GM12878 (cell line): Measurements from ENCODE around the gene PIP4K2A. TPM values are rescaled to one million over a fixed set of nuclear protein-coding genes. Genes with fewer than 3 reads are reported as not detected.

ENCODE experiments used
- ATAC-seq: fragments of 200-7000 bp; cut with Tn5 transposase; 3 replicates; pipeline ENCODE4 v1.9.1; 2020; ENCODE audit warnings: mild to moderate bottlenecking, moderate library complexity
- BruUV-seq: library from RNA; stranded (reverse); fragments of 400-500 nt; replicated peaks from 2 replicates; lab custom pipeline; 2021; lab: Mats Ljungman, UMichigan
- CTCF ChIA-PET: fragments of 300-600 bp; sonication (Branson Sonifier 250); formaldehyde crosslinking; extraction: SDS; loops from one replicate; lab custom pipeline; 2021; ENCODE audit warnings: inconsistent platforms; lab: Yijun Ruan, JAX
- POLR2A ChIA-PET: fragments of 350-600 bp; formaldehyde crosslinking; extraction: SDS; loops from one replicate; lab custom pipeline; 2021; ENCODE audit warnings: inconsistent platforms; lab: Charles Lee
- RAD21 ChIA-PET: fragments of 300-600 bp; sonication (Branson Sonifier 250); formaldehyde crosslinking; loops from one replicate; lab custom pipeline; 2023; ENCODE audit warnings: antibody characterized with exemption; ENCODE audit not compliant: unreplicated experiment; lab: Charles Lee
- SMC1A ChIA-PET: fragments of 300-600 bp; sonication (Branson Sonifier 250); formaldehyde crosslinking; loops from one replicate; lab custom pipeline; 2023; ENCODE audit not compliant: unreplicated experiment, uncharacterized antibody; lab: Charles Lee
- DNase-seq: peaks from one replicate; pipeline ENCODE4 v3.0.0-alpha.2; 2011; ENCODE audit warnings: low read depth, low spot score
- FAIRE-seq: peaks from 3 replicates; lab custom pipeline; 2011; peaks lifted over from hg19 to GRCh38; lab: Jason Lieb, UNC
- H2AFZ ChIP-seq: 2 replicates; pipeline ENCODE4 v1.6.0; 2011; ENCODE audit warnings: low read depth, low read length, control low read depth; ENCODE audit not compliant: control insufficient read depth
- H3K27ac ChIP-seq: 2 replicates; pipeline ENCODE4 v1.5.1; 2011; ENCODE audit warnings: control low read depth; ENCODE audit not compliant: control insufficient read depth, insufficient read depth
- H3K27me3 ChIP-seq, 2 experiments: replicated peaks in 1 of 2; 2 replicates each; pipeline versions ENCODE4 v1.6.0 to v1.6.1; 2011; ENCODE audit warnings: low read length in 1 of 2; ENCODE audit not compliant: control insufficient read depth in 2 of 2, insufficient read depth in 2 of 2
- H3K36me3 ChIP-seq, 2 experiments: 2 replicates each; pipeline ENCODE4 v1.5.1; 2011; ENCODE audit warnings: low read length in 1 of 2; ENCODE audit not compliant: control insufficient read depth in 2 of 2, insufficient read depth in 2 of 2
- H3K4me1 ChIP-seq: 2 replicates; pipeline ENCODE4 v1.6.1; 2011; ENCODE audit warnings: mild to moderate bottlenecking, low read length, moderate library complexity, mixed read lengths; ENCODE audit not compliant: control insufficient read depth, insufficient read depth
- H3K4me2 ChIP-seq: 2 replicates; pipeline ENCODE4 v1.6.0; 2011; ENCODE audit warnings: control low read depth; ENCODE audit not compliant: control insufficient read depth, insufficient read depth
- H3K4me3 ChIP-seq: fragments of 200-600 bp; sonication (generic); 2 replicates; pipeline ENCODE4 v1.5.1; 2016
- H3K79me2 ChIP-seq: 2 replicates; pipeline ENCODE4 v1.6.0; 2011; ENCODE audit warnings: low read length; ENCODE audit not compliant: control insufficient read depth, insufficient read depth
- H3K9ac ChIP-seq: 2 replicates; pipeline ENCODE4 v1.8.0; 2011; ENCODE audit warnings: low read length, control low read depth, mixed read lengths; ENCODE audit not compliant: control insufficient read depth, insufficient read depth
- H3K9me3 ChIP-seq: replicated peaks from 3 replicates; pipeline ENCODE4 v1.5.1; 2011; ENCODE audit warnings: mild to moderate bottlenecking, low read length; ENCODE audit not compliant: control insufficient read depth, insufficient read depth
- H4K20me1 ChIP-seq: 2 replicates; pipeline ENCODE4 v1.6.0; 2011; ENCODE audit not compliant: control insufficient read depth, insufficient read depth
- CREM ChIP-seq: IDR thresholded peaks from 2 replicates; pipeline ENCODE4 v1.6.1; 2014; ENCODE audit warnings: antibody characterized with exemption, low read depth
- EZH2 ChIP-seq: IDR thresholded peaks from 2 replicates; pipeline ENCODE4 v1.6.1; 2012; ENCODE audit warnings: low read depth, mild to moderate bottlenecking, control low read depth, inconsistent platforms, low read length, borderline replicate concordance; ENCODE audit not compliant: control insufficient read depth
- POLR2A ChIP-seq: IDR thresholded peaks from 2 replicates; pipeline ENCODE4 v1.6.1; 2011; ENCODE audit warnings: low read depth, mild to moderate bottlenecking, low read length
- SREBF2 ChIP-seq: IDR thresholded peaks from 2 replicates; pipeline ENCODE4 v1.6.1; 2012; ENCODE audit warnings: mild to moderate bottlenecking, low read length
- SRF ChIP-seq, 2 experiments: IDR thresholded peaks; 2 replicates each; pipeline ENCODE4 v1.6.1; 2011; ENCODE audit warnings: low read depth in 2 of 2, low read length in 2 of 2, mild to moderate bottlenecking in 1 of 2, moderate library complexity in 1 of 2
- YBX1 ChIP-seq: fragments of 450-650 bp; IDR thresholded peaks from 2 replicates; pipeline ENCODE4 v1.6.1; 2016; ENCODE audit warnings: antibody characterized with exemption
- ZSCAN29 ChIP-seq: fragments of 450-650 bp; IDR thresholded peaks from 2 replicates; pipeline ENCODE4 v1.6.1; 2017; ENCODE audit warnings: mild to moderate bottlenecking, moderate library complexity
- whole genome bisulfite sequencing: methylation state at CpG from one replicate; pipeline ENCODE4 v1.1.6; 2016; ENCODE audit warnings: low lambda C conversion rate; ENCODE audit not compliant: insufficient replicate concordance, insufficient coverage; ENCODE audit errors: missing lambda C conversion rate; 5-methylcytosine and 5-hydroxymethylcytosine counted together
- in situ Hi-C: fragments of 300-500 bp; cut with MboI; formaldehyde crosslinking; loops from 9 replicates; pipeline ENCODE4 v1.14.3; 2018; ENCODE audit warnings: mixed read lengths
- intact Hi-C: fragments of 100-400 bp; cut with micrococcal nuclease; formaldehyde crosslinking; loops from one replicate; pipeline ENCODE4 v1.14.2; 2022; ENCODE audit not compliant: unreplicated experiment
- polyA plus RNA-seq, 11 experiments: library from polyadenylated mRNA; depleted of rRNA in 4 of 11; unstranded in 6 of 11; stranded (reverse) in 5 of 11; fragments of >200 nt; fragmentation: Nextera tagmentation in 4 of 11; fragmentation: Illumina TruSeq in 1 of 11; extraction: Ambion mirVana in 4 of 11; extraction: Trizol in 1 of 11; gene quantifications; 1 replicate in 1 of 11; 2 replicates in 10 of 11; pipeline versions ENCODE4 v1.2.1 to v1.2.3, GENCODE V29; 2011 to 2016; ENCODE audit warnings: inconsistent platforms in 2 of 11, missing spikeins in 2 of 11, low read depth in 1 of 11
- total RNA-seq, 4 experiments: library from RNA; depleted of rRNA in 3 of 4; stranded (reverse); fragments of >200 nt in 3 of 4; fragmentation: Illumina TruSeq in 1 of 4; extraction: Trizol in 1 of 4; gene quantifications; 2 replicates each; pipeline versions ENCODE4 v1.2.1 to v1.2.3, GENCODE V29; 2013 to 2021
- TF ChIP-seq, protein P1 (sequence below): IDR thresholded peaks from 2 replicates; pipeline ENCODE4 v1.6.1; 2012; ENCODE audit warnings: mild to moderate bottlenecking, low read depth, low read length
- TF ChIP-seq, protein P2 (sequence below): fragments of 450-650 bp; IDR thresholded peaks from 2 replicates; pipeline ENCODE4 v1.6.1; 2016; ENCODE audit warnings: mild to moderate bottlenecking, moderate library complexity, borderline replicate concordance
- TF ChIP-seq, protein P3 (sequence below): IDR thresholded peaks from 2 replicates; pipeline ENCODE4 v1.6.1; 2012; ENCODE audit warnings: low read length, inconsistent platforms
- TF ChIP-seq, protein P4 (sequence below): fragments of 450-650 bp; IDR thresholded peaks from 2 replicates; pipeline ENCODE4 v1.6.1; 2016; ENCODE audit warnings: mild to moderate bottlenecking

The PIP4K2A gene
- total and polyA plus RNA-seq, 10 of the 15 experiments (the other 5 are each of a cell fraction or from before 2014, with no cell fraction given) = 54.3 to 139 (median 84.4) TPM

DNA sequence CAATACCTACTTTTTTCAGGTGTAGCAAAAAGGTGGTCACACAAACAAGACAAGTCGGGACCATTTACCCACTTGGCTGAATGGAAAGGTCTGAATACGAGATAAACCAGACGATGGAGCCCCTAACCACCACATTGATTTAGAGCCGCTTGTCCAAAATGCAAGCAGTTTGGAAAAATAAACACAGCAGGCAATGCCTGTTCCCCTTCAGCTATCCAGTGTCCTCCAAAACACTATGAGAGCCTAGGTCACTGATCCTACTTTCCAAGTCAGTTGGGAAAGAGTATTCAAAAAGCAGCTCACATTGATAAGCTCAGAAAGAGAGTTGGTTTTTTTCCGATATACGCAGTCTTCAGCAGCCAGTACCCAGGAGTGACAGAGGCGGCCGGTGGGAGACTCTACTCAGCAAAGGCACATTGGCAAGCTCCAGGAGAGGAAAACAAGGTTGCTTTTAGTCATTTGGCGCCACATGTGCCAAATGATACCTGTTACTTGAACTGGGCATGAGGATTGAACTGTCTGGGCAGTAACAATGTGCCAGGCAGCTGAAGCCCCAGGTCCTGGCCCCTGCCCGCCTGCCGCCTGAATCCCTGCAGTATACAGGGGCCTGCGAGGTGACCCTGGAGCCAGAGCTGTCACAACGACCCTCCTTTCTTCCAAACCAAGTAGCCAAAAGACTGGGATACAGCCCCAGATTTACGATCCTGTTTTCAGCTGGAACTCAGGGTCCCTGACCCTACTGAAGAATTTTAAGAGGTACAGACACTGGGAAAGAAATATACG, 109.8 kb downstream of the PIP4K2A start:
- TSS peak; percentile 19 for BruUV-seq
- in situ Hi-C loops = no loop called here
- no peaks in the 10 kb centered on the region for H4K20me1 ChIP-seq
- intact Hi-C loops = loop anchor here (5.0 kb wide), 1 partner anchor 43 kb away; no protein-coding TSS in a partner anchor
- no peak overlapping the region for H2AFZ ChIP-seq
- H3K27ac ChIP-seq = peak overlapping the region; percentile 81
- peak overlapping the region; percentile 45 for H3K9ac ChIP-seq
- ATAC-seq (no peak), DNase-seq (no peak), FAIRE-seq (no peak)
- no peaks in the 10 kb centered on the region for H3K27me3 ChIP-seq
- H3K9me3 ChIP-seq = peaks cover 2% of the 10 kb centered on the region; the same call in 1 of the 3 replicates
- ChIA-PET RAD21 (interaction anchor here (0.5 to 2.9 kb wide), 28 partner anchors 10 to 384 kb away, joined by 3 to 43 read pairs (median 5); partner anchors contain the start of gene PIP4K2A), CTCF (interaction anchor here (0.7 to 2.5 kb wide), 10 partner anchors 12 to 106 kb away, joined by 3 to 17 read pairs (median 4); no protein-coding TSS in a partner anchor), POLR2A (interaction anchor here (0.6 to 3.0 kb wide), 13 partner anchors 10 to 1118 kb away, joined by 3 to 30 read pairs (median 4); partner anchors contain the start of gene PIP4K2A), SMC1A (interaction anchor here (0.7 to 3.1 kb wide), 24 partner anchors 13 to 342 kb away, joined by 3 to 61 read pairs (median 7); no protein-coding TSS in a partner anchor)
- 81% methylated on average over 15 of the region's 15 CpGs for WGBS
- no peak overlapping the region for H3K4me3 ChIP-seq
- H3K79me2 ChIP-seq = peaks cover 61% of the 10 kb centered on the region
- peak overlapping the region; percentile 72 for H3K4me2 ChIP-seq
- H3K36me3 ChIP-seq = peaks cover 13 to 23% of the 10 kb centered on the region in 2 experiments; a peak in 3 of 4 replicates
- H3K4me1 ChIP-seq = peaks cover 68% of the 10 kb centered on the region
- TF ChIP-seq, protein P1, sequence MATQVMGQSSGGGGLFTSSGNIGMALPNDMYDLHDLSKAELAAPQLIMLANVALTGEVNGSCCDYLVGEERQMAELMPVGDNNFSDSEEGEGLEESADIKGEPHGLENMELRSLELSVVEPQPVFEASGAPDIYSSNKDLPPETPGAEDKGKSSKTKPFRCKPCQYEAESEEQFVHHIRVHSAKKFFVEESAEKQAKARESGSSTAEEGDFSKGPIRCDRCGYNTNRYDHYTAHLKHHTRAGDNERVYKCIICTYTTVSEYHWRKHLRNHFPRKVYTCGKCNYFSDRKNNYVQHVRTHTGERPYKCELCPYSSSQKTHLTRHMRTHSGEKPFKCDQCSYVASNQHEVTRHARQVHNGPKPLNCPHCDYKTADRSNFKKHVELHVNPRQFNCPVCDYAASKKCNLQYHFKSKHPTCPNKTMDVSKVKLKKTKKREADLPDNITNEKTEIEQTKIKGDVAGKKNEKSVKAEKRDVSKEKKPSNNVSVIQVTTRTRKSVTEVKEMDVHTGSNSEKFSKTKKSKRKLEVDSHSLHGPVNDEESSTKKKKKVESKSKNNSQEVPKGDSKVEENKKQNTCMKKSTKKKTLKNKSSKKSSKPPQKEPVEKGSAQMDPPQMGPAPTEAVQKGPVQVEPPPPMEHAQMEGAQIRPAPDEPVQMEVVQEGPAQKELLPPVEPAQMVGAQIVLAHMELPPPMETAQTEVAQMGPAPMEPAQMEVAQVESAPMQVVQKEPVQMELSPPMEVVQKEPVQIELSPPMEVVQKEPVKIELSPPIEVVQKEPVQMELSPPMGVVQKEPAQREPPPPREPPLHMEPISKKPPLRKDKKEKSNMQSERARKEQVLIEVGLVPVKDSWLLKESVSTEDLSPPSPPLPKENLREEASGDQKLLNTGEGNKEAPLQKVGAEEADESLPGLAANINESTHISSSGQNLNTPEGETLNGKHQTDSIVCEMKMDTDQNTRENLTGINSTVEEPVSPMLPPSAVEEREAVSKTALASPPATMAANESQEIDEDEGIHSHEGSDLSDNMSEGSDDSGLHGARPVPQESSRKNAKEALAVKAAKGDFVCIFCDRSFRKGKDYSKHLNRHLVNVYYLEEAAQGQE = no peak
- TF ChIP-seq SREBF2 (no peak), EZH2 (no peak), YBX1 (no peak), ZSCAN29 (no peak), CREM (no peak), POLR2A (no peak), SRF (IDR thresholded peaks at IDR 0.05; ENCODE audit: low read depth in 2 of 2, low read length in 2 of 2) (no peak)
- TF ChIP-seq, protein P2, sequence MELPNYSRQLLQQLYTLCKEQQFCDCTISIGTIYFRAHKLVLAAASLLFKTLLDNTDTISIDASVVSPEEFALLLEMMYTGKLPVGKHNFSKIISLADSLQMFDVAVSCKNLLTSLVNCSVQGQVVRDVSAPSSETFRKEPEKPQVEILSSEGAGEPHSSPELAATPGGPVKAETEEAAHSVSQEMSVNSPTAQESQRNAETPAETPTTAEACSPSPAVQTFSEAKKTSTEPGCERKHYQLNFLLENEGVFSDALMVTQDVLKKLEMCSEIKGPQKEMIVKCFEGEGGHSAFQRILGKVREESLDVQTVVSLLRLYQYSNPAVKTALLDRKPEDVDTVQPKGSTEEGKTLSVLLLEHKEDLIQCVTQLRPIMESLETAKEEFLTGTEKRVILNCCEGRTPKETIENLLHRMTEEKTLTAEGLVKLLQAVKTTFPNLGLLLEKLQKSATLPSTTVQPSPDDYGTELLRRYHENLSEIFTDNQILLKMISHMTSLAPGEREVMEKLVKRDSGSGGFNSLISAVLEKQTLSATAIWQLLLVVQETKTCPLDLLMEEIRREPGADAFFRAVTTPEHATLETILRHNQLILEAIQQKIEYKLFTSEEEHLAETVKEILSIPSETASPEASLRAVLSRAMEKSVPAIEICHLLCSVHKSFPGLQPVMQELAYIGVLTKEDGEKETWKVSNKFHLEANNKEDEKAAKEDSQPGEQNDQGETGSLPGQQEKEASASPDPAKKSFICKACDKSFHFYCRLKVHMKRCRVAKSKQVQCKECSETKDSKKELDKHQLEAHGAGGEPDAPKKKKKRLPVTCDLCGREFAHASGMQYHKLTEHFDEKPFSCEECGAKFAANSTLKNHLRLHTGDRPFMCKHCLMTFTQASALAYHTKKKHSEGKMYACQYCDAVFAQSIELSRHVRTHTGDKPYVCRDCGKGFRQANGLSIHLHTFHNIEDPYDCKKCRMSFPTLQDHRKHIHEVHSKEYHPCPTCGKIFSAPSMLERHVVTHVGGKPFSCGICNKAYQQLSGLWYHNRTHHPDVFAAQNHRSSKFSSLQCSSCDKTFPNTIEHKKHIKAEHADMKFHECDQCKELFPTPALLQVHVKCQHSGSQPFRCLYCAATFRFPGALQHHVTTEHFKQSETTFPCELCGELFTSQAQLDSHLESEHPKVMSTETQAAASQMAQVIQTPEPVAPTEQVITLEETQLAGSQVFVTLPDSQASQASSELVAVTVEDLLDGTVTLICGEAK = no peak
- TF ChIP-seq, protein P3, sequence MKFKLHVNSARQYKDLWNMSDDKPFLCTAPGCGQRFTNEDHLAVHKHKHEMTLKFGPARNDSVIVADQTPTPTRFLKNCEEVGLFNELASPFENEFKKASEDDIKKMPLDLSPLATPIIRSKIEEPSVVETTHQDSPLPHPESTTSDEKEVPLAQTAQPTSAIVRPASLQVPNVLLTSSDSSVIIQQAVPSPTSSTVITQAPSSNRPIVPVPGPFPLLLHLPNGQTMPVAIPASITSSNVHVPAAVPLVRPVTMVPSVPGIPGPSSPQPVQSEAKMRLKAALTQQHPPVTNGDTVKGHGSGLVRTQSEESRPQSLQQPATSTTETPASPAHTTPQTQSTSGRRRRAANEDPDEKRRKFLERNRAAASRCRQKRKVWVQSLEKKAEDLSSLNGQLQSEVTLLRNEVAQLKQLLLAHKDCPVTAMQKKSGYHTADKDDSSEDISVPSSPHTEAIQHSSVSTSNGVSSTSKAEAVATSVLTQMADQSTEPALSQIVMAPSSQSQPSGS = no peak
- TF ChIP-seq, protein P4, sequence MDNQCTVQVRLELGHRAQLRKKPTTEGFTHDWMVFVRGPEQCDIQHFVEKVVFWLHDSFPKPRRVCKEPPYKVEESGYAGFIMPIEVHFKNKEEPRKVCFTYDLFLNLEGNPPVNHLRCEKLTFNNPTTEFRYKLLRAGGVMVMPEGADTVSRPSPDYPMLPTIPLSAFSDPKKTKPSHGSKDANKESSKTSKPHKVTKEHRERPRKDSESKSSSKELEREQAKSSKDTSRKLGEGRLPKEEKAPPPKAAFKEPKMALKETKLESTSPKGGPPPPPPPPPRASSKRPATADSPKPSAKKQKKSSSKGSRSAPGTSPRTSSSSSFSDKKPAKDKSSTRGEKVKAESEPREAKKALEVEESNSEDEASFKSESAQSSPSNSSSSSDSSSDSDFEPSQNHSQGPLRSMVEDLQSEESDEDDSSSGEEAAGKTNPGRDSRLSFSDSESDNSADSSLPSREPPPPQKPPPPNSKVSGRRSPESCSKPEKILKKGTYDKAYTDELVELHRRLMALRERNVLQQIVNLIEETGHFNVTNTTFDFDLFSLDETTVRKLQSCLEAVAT = no peak
